Liver (tissue), 9 donors: ENCODE results near the gene SLC25A13. TPM values are rescaled to one million over a fixed set of nuclear protein-coding genes. Genes with fewer than 3 reads are reported as not detected.

ENCODE experiments used
- DNase-seq: peaks from one replicate; pipeline ENCODE4 v3.0.0-alpha.2; 2017; ENCODE audit warnings: low spot score
- H3K27ac ChIP-seq, 2 donors: one replicate each; pipeline ENCODE4 v1.7.0; 2013; ENCODE audit warnings: inconsistent platforms in 2 of 2, low read length in 2 of 2, control low read depth in 1 of 2, low read depth in 1 of 2, mild to moderate bottlenecking in 1 of 2
- H3K27me3 ChIP-seq, 4 donors: one replicate each; pipeline versions ENCODE4 v1.6.1 to v1.7.0; 2013; ENCODE audit warnings: low read length in 3 of 4, inconsistent platforms in 1 of 4, mild to moderate bottlenecking in 1 of 4, moderate library complexity in 1 of 4; ENCODE audit not compliant: control insufficient read depth in 4 of 4, insufficient read depth in 4 of 4
- H3K36me3 ChIP-seq, 4 donors: one replicate each; pipeline versions ENCODE4 v1.6.1 to v1.7.0; 2013; ENCODE audit warnings: low read length in 3 of 4, mild to moderate bottlenecking in 3 of 4, low read depth in 1 of 4, moderate library complexity in 1 of 4; ENCODE audit not compliant: control insufficient read depth in 4 of 4, insufficient read depth in 3 of 4
- H3K4me1 ChIP-seq, 4 donors: one replicate each; pipeline versions ENCODE4 v1.6.1 to v1.7.0; 2013; ENCODE audit warnings: low read length in 3 of 4, mild to moderate bottlenecking in 3 of 4, moderate library complexity in 1 of 4; ENCODE audit not compliant: control insufficient read depth in 4 of 4, insufficient read depth in 4 of 4
- H3K4me3 ChIP-seq, 3 donors: one replicate each; pipeline versions ENCODE4 v1.6.1 to v1.7.0; 2013; ENCODE audit warnings: low read length in 3 of 3, control low read depth in 1 of 3, low read depth in 1 of 3, mild to moderate bottlenecking in 1 of 3
- H3K9ac ChIP-seq, 2 donors: one replicate each; pipeline ENCODE4 v1.7.0; 2013; ENCODE audit warnings: low read length in 2 of 2, mild to moderate bottlenecking in 2 of 2, moderate library complexity in 2 of 2, control low read depth in 1 of 2, low read depth in 1 of 2
- H3K9me3 ChIP-seq, 4 donors: one replicate each; pipeline versions ENCODE4 v1.6.1 to v1.7.0; 2013; ENCODE audit warnings: low read length in 3 of 4; ENCODE audit not compliant: control insufficient read depth in 4 of 4
- ATF3 ChIP-seq: IDR thresholded peaks from 2 replicates; pipeline ENCODE4 v1.6.1; 2016; ENCODE audit warnings: antibody characterized with exemption
- CTCF ChIP-seq: fragments of 150-350 bp; IDR thresholded peaks from 2 replicates; pipeline ENCODE4 v1.5.1; 2017; ENCODE audit warnings: improper control_type of control experiment, low read depth, low read length; ENCODE audit not compliant: missing input control
- EGR1 ChIP-seq, 2 donors: IDR thresholded peaks; 2 replicates each; pipeline ENCODE4 v1.6.1; 2016 to 2018; ENCODE audit warnings: antibody characterized with exemption in 2 of 2, low read depth in 2 of 2
- FOXA1 ChIP-seq: IDR thresholded peaks from 2 replicates; pipeline ENCODE4 v1.6.1; 2016; ENCODE audit warnings: antibody characterized with exemption
- FOXA2 ChIP-seq: IDR thresholded peaks from 2 replicates; pipeline ENCODE4 v1.6.1; 2016; ENCODE audit warnings: antibody characterized with exemption
- GABPA ChIP-seq, 2 donors: IDR thresholded peaks in 1 of 2; conservative IDR thresholded peaks in 1 of 2; 2 replicates each; pipeline ENCODE4 v1.6.1; 2016; ENCODE audit warnings: antibody characterized with exemption in 2 of 2, mild to moderate bottlenecking in 1 of 2, moderate library complexity in 1 of 2
- HNF4A ChIP-seq, 2 donors: conservative IDR thresholded peaks; 2 replicates each; pipeline ENCODE4 v1.6.1; 2016; ENCODE audit warnings: antibody characterized with exemption in 2 of 2, mild to moderate bottlenecking in 2 of 2
- HNF4G ChIP-seq: IDR thresholded peaks from 2 replicates; pipeline ENCODE4 v1.6.1; 2016; ENCODE audit warnings: antibody characterized with exemption
- JUND ChIP-seq, 2 donors: IDR thresholded peaks; 2 replicates each; pipeline ENCODE4 v1.6.1; 2016; ENCODE audit warnings: antibody characterized with exemption in 2 of 2
- NR2F2 ChIP-seq: IDR thresholded peaks from 2 replicates; pipeline ENCODE4 v1.6.1; 2016; ENCODE audit warnings: antibody characterized with exemption
- RAD21 ChIP-seq, 2 donors: IDR thresholded peaks; 2 replicates each; pipeline ENCODE4 v1.6.1; 2016; ENCODE audit warnings: antibody characterized with exemption in 2 of 2, mild to moderate bottlenecking in 2 of 2
- RXRA ChIP-seq, 2 donors: IDR thresholded peaks; 2 replicates each; pipeline ENCODE4 v1.6.1; 2017 to 2018; ENCODE audit warnings: antibody characterized with exemption in 2 of 2, mild to moderate bottlenecking in 1 of 2
- SP1 ChIP-seq: IDR thresholded peaks from 2 replicates; pipeline ENCODE4 v1.6.1; 2018; ENCODE audit warnings: antibody characterized with exemption, mild to moderate bottlenecking
- TAF1 ChIP-seq: conservative IDR thresholded peaks from 2 replicates; pipeline ENCODE4 v1.6.1; 2016; ENCODE audit warnings: antibody characterized with exemption, mild to moderate bottlenecking
- YY1 ChIP-seq: IDR thresholded peaks from 2 replicates; pipeline ENCODE4 v1.6.1; 2016; ENCODE audit warnings: antibody characterized with exemption, mild to moderate bottlenecking
- ZBTB33 ChIP-seq: IDR thresholded peaks from 2 replicates; pipeline ENCODE4 v1.6.1; 2016; ENCODE audit warnings: antibody characterized with exemption
- WGBS: extraction: QIAGEN DNeasy Blood & Tissue Kit; methylation state at CpG from one replicate; pipeline ENCODE4 v1.1.7; 2013; 5-methylcytosine and 5-hydroxymethylcytosine counted together
- polyA plus RNA-seq, 2 donors: library from polyadenylated mRNA; stranded (reverse) in 1 of 2; unstranded in 1 of 2; fragments of 200-250 nt in 1 of 2; fragments of >200 nt in 1 of 2; fragmentation: Nextera tagmentation in 1 of 2; extraction: Ambion mirVana in 1 of 2; gene quantifications; one replicate each; pipeline versions ENCODE4 v1.2.1 to v1.2.3, GENCODE V29; 2013 to 2015
- total RNA-seq, 2 donors: library from RNA; depleted of rRNA; stranded (reverse); fragments of >200 nt; gene quantifications; one replicate each; pipeline ENCODE4 v1.2.3, GENCODE V29; 2014
- TF ChIP-seq, protein P1 (sequence below): IDR thresholded peaks from 2 replicates; pipeline ENCODE4 v1.6.1; 2016; ENCODE audit warnings: antibody characterized with exemption
- TF ChIP-seq, protein P2 (sequence below): IDR thresholded peaks from 2 replicates; pipeline ENCODE4 v1.6.1; 2016; ENCODE audit warnings: antibody characterized with exemption, mild to moderate bottlenecking
- donor health status: healthy.
- donor health status: healthy.
- donor health status: healthy.
- donor health status: healthy.
- donor health status: healthy.

Gene SLC25A13
- total and polyA plus RNA-seq, 4 donors, result 45.6 to 116 (median 63.9) TPM

GRCh38 chr7:96308253-96308949 lies 13.5 kb downstream of the SLC25A13 start:
- no peak for DNase-seq
- peak; percentile 46 to 59 for TF ChIP-seq RAD21 (IDR thresholded peaks at IDR 0.05)
- peak; percentile 76 for TF ChIP-seq ATF3
- peak; percentile 74 to 77 for TF ChIP-seq HNF4A (conservative IDR thresholded peaks at IDR 0.05)
- no peak for TF ChIP-seq GABPA (IDR thresholded peaks at IDR 0.05 in 1 of 2, conservative IDR thresholded peaks at IDR 0.05 in 1 of 2)
- TF ChIP-seq TAF1, result no peak
- TF ChIP-seq FOXA1, result peak; percentile 15
- TF ChIP-seq, protein P1, sequence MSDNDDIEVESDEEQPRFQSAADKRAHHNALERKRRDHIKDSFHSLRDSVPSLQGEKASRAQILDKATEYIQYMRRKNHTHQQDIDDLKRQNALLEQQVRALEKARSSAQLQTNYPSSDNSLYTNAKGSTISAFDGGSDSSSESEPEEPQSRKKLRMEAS, result peak; percentile 56
- TF ChIP-seq RXRA (IDR thresholded peaks at IDR 0.05), result peak; percentile 94
- peak; percentile 41 for TF ChIP-seq NR2F2
- TF ChIP-seq SP1, result peak; percentile 72
- TF ChIP-seq, protein P2, sequence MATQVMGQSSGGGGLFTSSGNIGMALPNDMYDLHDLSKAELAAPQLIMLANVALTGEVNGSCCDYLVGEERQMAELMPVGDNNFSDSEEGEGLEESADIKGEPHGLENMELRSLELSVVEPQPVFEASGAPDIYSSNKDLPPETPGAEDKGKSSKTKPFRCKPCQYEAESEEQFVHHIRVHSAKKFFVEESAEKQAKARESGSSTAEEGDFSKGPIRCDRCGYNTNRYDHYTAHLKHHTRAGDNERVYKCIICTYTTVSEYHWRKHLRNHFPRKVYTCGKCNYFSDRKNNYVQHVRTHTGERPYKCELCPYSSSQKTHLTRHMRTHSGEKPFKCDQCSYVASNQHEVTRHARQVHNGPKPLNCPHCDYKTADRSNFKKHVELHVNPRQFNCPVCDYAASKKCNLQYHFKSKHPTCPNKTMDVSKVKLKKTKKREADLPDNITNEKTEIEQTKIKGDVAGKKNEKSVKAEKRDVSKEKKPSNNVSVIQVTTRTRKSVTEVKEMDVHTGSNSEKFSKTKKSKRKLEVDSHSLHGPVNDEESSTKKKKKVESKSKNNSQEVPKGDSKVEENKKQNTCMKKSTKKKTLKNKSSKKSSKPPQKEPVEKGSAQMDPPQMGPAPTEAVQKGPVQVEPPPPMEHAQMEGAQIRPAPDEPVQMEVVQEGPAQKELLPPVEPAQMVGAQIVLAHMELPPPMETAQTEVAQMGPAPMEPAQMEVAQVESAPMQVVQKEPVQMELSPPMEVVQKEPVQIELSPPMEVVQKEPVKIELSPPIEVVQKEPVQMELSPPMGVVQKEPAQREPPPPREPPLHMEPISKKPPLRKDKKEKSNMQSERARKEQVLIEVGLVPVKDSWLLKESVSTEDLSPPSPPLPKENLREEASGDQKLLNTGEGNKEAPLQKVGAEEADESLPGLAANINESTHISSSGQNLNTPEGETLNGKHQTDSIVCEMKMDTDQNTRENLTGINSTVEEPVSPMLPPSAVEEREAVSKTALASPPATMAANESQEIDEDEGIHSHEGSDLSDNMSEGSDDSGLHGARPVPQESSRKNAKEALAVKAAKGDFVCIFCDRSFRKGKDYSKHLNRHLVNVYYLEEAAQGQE, result peak; percentile 57
- peak; percentile 54 for TF ChIP-seq ZBTB33
- peak; percentile 23 for TF ChIP-seq HNF4G
- no peak for TF ChIP-seq CTCF
- no peak for TF ChIP-seq FOXA2
- TF ChIP-seq JUND (IDR thresholded peaks at IDR 0.05), result peak; percentile 40 to 54
- TF ChIP-seq YY1, result peak; percentile 24
- peak in 1 of 2 donors; percentile 39 for TF ChIP-seq EGR1 (IDR thresholded peaks at IDR 0.05; ENCODE audit: low read depth in 2 of 2)
- Histone ChIP-seq H3K27ac (peak overlapping the region; percentile 62 to 63), H3K4me1 (peaks cover 18 to 93% (median 85%) of the 10 kb centered on the region in 4 donors), H3K36me3 (peaks cover 0 to 3% (median under 1%) of the 10 kb centered on the region in 4 donors), H3K9ac (no peak overlapping the region), H3K4me3 (peak overlapping the region in 1 of 3 donors; percentile 29), H3K9me3 (no peaks in the 10 kb centered on the region), H3K27me3 (no peaks in the 10 kb centered on the region)
- 36% methylated on average over 4 of the region's 4 CpGs for WGBS
